GM12892 (cell line): ENCODE data around the gene NDUFB1.

Source experiments
- POLR2AphosphoS5 ChIP-seq: IDR thresholded peaks from 2 replicates; pipeline ENCODE4 v1.6.1; 2011; ENCODE audit warnings: low read depth, low read length, control low read depth
- TAF1 ChIP-seq: IDR thresholded peaks from 2 replicates; pipeline ENCODE4 v1.6.1; 2011; ENCODE audit warnings: low read depth, mild to moderate bottlenecking, control low read depth, low read length, borderline replicate concordance

DNA sequence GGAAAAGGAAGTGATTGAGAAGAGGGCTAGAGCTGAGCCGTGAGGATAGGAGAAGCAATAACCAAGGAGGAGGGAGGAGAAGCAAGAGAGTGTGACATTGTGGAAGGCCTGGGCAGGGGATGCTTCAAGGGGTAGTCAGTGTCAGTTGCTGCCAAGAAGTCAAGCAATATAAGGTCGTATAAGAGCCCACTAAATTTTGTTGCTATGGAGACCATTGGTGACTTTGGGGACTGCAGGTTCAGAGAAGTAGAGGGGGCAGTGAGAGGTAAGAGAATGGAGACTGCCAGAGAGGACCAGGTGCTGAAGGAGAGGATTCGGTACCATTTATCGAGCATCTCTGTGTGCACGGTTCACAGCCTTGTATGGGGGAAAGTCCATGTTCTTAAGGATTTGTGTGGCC is 12.0 kb downstream of the NDUFB1 start:
- TF ChIP-seq TAF1 (no peak), POLR2AphosphoS5 (no peak)
